ENCODE results near the gene PHACTR1.
"Not testable (repeated sequence)": the region's sequence is repeated elsewhere in the genome, so short reads cannot be mapped to it uniquely, and the experiment has no call there.

The PHACTR1 gene

DNA sequence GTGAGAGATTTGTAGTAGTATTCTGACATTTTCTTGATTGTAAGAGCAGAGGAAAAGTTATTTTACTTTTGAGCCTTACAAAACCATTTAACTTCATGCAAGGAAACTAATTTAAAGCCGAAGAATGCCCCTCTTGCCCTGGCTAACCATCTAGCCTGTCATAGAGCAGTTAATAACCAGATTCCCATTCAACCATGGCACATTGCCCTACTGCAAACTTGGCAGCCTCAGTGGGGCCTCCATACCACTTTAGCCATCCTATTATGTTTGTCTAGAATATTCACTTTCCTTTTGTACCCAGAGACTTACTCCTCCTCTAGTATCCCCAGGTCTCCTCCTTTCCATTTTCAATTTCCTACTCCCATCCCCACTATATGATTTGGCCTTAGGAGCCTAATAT lies 380.9 kb downstream of the PHACTR1 start:
- DNase-seq (ENCODE audit: low read depth in 1 of 2, low spot score in 1 of 2): no peak

DNA sequence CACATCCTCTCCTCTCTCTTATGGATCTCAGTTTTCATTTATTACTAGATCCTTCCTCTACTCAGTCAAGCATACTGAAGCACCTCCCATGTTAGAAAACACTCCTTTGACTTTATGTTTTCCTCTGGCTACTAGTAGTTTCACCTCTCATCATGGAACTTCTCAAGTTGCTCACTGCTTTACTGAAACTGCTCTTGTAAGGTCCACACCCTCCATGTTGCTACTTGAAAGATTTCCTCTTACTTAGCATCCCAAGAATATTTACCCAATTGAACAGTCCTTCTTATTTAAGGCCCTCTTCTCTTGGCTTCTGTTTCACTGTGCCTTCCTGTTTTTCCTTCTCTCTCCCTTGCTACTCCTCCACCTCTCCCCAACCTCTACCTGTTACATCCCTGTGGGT lies 381.4 kb downstream of the PHACTR1 start:
- no peak for DNase-seq (ENCODE audit: low read depth in 1 of 2, low spot score in 1 of 2)

DNA sequence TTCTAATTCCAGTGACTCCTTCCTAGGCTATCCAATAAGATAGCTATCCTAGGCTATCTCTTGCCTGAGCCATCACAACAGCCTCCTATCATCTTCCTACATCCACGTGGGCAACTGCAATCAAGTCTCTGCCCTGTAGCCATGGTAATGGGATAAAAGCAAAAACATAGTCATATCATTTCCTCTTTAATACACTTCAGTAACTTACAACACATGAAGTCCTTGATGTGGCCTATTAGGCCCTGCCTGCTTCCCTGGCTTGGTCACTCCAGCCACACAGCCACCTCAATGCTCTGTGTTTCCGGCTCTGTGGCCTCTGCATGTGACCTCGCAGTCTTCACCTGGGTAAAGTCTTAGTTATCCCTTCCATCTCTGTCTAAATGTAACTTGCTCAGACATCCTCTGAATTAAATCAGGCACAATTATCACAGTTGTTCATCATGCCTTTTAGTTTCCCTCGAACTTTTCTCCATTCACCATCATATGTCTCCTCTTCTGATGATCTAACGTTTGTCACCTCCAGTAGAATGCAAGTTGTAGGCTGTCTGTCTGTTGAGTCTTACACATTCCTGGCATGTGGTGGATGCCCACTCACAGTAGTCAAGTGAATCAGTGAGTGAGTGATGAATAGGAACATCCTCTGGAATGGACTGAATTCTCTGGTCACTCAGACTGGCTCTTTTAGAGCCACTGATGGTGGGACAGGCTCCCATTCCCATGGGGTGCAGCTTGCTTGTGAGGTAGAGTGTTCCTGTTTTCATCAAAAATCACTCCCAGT lies 382.4 kb downstream of the PHACTR1 start:
- no peak for DNase-seq (ENCODE audit: low read depth in 1 of 2, low spot score in 1 of 2)

DNA sequence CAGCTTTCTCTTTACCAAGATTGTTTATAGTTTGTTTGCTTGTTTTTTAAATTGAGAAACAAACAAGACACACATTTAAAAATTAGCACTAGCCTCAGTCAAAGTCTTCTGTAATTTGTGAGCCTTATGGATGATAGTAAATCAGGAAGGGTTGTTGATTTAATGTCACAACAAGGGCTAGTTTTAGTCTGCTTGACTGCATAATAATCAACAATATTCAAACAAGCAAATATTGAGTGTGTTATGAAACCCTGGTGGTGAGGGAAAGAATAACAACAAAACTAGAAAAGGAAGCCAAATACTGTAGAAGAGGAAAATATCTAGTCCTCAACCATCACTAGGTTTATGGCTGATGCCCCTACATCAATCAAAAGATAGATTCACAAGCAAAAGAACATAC lies 383.2 kb downstream of the PHACTR1 start:
- DNase-seq (ENCODE audit: low read depth in 1 of 2, low spot score in 1 of 2): no peak

DNA sequence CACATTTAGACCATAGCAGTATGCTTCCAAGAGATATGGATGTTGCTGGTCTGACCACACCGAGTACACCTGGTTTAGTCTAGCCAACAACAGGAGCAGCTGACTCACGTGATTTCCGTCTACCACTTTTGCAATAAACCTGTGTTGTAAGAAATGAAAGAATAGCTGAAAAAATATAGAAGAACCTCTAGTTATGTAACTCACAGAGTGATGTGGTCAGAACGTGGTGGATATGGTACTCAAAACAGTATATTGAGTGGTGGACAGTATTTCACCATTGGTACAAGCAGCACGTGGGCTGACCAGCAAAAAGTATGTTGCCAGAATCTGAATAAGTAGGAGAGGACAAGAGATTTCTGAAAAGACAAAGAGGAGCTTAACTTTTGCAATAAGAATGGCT lies 384.8 kb downstream of the PHACTR1 start:
- DNase-seq (ENCODE audit: low read depth in 1 of 2, low spot score in 1 of 2): no peak

DNA sequence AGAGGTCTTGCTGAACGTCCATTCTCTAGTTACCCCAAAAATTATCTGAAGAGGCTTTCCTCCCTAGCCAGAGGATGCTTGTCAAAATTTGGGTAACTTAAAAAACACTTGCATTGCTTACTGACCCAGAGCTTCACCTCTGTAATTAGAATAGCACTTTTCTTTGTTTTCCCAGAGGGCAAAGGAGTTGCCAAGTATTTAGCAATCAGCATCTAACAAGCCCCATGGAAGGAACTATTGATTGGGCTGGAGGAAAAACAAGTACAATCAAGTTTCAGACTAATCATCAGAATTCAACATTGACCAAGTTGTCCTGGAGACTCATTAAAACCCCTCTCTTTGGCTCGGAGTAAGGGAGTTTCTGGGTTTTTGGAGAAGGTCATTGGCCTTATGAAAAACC lies 385.4 kb downstream of the PHACTR1 start:
- no peak for DNase-seq (ENCODE audit: low read depth in 1 of 2, low spot score in 1 of 2)

DNA sequence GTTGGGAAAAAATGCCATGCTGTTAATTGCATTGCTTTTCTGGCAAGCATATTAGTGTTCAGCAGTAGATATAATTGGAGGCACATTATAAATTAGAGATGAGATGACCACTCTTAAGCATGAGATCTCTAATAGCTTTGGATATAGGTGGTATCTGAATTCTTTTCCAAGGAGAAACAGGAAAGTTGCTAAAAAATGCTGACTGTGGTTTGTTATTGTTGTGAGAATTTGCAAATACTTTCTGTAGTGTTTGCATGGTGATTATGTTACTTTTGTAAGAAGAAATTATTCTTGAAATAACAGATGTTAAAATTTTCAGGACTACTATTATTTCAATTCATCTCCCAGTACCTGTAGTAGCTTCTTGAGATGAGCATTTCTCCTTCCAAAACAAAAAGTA lies 386.6 kb downstream of the PHACTR1 start:
- DNase-seq (ENCODE audit: low read depth in 1 of 2, low spot score in 1 of 2): no peak

DNA sequence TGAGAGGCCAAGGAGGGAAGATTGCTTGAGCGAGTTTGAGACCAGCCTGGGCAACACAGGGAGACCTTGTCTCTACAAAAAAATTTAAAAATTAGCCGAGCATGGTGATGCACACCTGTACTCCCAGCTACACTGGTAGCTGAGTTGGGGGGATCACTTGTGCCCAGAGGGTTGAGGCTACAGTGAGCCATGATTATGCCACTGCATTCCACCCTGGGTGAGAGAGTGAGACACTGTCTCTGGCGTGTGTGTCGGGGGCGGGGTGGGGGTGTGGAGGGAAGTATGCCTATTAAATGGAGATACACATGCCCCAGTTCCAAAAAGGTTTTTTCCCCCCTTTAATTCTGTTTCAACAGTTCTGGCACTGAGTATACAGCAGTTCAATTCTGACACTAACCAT lies 388.6 kb downstream of the PHACTR1 start:
- DNase-seq (ENCODE audit: low read depth in 1 of 2, low spot score in 1 of 2): no peak

DNA sequence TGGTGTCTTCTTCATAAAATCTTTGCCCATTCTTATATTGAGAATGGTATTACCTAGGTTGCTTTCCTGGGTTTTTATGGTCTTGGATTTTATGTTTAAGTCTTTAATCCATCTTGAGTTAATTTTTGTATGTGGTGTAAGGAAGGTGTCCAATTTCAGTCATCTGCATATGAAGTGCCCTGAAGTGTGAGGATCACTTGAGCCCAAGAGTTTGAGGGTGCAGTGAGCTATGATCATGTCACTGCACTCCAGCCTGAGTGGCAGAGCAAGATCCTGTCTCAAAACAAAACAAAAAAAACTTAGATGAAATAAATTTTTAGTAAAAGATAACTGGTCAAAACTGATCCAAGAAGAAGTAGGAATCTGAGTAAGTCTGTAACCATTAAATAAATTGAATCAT lies 396.4 kb downstream of the PHACTR1 start:
- DNase-seq (ENCODE audit: low read depth in 1 of 2, low spot score in 1 of 2): no peak

DNA sequence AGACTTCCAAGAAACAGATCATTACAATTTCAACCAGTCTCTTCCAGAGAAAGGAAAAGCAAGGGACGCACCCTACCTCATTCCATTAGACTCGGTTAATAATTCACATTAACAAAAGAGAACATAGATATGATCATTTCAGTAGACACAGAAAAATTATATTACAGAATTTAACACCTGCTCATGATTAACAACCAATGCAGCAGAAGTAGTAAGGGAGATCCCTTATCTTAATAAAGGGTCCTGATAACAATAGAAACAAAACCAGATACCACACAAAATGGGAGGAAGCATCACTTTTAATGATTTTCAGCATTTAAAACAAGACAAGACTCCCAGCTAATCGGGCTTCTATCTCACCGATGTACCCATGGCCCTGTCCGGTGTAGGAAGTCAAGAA lies 396.8 kb downstream of the PHACTR1 start:
- no peak for DNase-seq (ENCODE audit: low read depth in 1 of 2, low spot score in 1 of 2)

DNA sequence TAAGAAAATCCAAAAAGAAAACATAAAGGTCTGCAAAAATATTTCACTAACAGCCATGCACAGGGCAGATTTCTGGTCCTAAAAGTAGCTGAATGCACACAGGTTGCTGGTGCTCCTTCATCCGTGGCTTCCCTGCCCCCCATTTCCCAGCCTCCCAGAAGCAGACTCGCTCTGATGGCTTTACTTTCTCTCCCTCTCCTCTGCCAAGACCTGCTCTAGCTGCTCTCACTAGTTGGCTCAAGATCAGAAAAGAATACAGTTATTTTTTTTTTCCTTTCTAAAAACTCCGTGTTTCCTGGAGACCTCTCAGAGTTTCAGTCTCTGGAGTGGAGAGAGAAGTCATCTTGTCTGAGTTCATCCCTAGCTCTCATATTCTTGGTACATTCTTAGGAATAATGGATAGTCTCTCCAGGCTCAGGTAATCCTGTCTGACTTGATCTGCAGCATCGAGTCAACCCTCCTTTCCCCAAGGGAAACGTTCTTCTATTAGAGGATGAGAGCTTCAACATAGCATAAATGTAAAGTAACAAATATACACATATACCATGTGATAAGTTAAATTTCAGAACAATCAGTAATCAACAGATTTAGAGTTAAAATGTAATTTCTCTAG lies 397.5 kb downstream of the PHACTR1 start:
- DNase-seq (ENCODE audit: low read depth in 1 of 2, low spot score in 1 of 2): no peak

DNA sequence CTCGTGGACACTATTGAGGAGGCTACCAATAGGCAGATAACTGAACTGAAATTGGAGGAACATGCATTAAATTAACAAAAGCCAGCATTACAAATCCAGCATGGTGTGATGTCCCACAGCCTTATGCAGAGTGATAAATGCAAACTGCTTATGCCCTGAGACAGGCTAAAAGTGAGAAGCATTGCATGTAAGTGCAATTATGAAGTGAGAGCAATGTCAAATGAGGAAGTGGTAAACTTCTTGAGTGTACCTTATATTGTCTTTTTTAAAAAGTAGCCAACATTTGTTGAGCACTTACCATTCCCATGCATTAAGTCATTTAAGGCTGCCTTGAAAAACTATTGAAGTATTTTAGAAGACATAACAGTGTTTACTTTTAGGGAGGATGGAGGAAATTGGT lies 399.6 kb downstream of the PHACTR1 start:
- DNase-seq (ENCODE audit: low read depth in 1 of 2, low spot score in 1 of 2): no peak

DNA sequence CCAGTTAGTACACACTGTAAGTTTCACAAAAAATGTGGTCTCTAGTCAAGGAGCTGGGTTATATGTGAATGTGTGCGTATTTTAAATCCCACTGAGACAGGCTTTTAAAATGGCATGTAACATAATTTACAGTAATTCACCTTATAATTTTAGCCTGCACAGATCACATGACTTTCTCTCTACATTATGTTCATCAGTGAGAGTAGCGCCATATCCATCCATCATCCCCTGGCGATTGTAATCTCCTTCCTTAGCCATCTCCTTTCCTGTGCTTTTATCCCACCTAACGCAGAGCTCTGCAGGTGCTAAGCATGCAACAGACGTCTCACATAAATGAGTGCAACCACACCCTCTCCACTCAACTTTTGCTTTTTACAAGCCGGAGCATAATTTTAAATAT lies 401.0 kb downstream of the PHACTR1 start:
- DNase-seq (ENCODE audit: low read depth in 1 of 2, low spot score in 1 of 2): no peak

DNA sequence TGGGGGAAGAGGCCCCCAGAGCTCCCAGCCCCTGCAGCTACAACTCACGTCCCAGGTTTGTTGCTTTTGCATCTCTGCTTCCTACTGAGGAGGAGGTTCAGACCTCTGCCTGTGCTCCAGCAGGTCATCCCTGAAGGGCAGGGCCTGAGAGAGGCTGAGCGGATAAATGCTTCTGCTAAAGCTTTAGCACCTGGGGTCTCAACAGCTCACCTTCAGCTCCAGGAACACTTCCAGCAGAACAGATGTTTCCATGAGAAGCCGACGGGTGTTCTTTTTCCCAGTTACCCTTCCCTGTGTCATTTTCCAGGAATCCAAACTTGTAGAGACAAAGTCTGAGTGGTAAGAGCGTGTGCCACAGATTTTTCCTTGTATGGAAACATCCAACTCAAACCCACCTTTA lies 403.0 kb downstream of the PHACTR1 start:
- DNase-seq (ENCODE audit: low read depth in 1 of 2, low spot score in 1 of 2): no peak

DNA sequence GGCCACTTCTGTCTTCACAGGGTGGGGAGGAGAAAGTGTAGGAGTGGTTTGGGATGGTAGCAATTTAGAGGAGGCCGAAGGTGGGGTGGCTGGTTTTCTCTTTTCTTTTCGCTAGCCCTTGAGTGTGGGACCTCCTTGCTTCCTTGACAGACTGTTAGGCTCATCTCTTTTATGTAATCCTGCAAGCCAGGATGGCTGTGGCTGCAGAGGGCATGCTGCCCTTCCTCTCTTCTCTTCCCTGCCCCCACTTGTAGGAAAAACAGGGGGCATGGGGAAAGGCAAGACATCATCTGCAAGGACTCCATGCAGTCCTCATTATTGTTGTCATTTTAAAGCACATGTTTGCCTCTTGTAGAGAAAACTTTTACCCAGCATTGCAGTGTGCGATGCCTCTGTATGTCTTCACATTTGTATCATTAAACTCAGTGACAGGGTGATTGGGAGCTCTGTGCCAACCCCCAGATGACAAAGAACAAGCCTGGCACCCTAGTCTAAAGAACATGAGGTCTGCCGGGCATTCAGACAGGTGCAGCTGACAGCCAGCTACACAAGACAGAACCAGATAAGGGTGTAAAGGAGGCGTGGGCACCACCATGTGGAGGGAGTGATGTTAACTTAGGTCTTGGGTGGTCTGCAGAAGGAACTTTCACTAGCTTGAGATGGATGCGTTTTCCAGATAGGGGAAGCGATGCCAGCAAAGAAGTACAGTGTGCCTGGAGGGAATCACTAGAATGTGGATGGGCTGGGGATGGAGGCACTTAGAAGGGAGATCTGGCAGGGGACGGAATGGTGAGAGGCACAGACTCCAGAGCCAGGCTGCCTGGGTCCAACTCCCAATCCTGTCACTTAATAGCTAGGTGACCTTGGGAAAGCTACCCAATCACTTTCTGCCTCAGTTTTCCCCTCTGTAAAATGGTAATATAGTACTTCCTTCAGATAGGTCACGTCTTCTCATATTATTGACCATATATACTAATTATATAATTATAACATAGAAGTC lies 404.2 kb downstream of the PHACTR1 start:
- DNase-seq (ENCODE audit: low read depth in 1 of 2, low spot score in 1 of 2): no peak

DNA sequence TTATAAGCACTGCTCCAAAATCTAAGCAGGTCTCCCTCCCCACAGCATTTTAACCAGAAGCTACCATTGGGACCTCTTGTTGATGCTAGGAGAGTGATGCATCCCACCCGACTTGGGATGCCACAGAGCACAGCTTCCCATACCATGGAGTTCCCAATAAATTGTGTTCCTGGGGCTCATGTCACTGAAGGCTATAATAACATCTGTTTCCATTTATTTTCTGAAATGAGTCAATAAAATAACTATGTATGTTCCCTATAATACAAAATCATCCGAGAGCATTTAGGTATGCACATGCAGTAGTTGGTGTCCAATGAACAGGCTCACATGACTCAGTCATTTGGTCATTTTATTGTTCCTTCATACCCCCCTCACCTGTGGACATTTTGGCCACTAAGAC lies 407.6 kb downstream of the PHACTR1 start:
- no peak for DNase-seq (ENCODE audit: low read depth in 1 of 2, low spot score in 1 of 2)

DNA sequence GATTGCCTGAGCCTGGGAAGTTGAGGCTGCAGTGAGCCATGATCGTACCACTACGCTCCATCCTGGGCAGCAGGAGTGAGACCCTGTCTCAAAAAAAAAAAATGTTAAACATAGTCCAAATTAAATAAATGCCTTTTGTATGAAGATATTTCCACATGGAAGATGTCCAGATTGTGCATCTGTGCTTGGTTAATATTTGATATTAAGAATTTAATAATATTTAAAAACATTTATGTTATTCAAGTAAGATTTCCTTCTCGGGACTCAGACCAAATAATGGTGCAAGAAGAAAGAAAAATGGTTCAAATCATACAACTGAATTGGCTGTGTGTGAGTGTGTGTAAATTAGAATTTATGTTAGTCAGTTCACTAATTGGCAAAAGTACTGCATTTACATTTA lies 409.3 kb downstream of the PHACTR1 start:
- no peak for DNase-seq (ENCODE audit: low read depth in 1 of 2, low spot score in 1 of 2)

DNA sequence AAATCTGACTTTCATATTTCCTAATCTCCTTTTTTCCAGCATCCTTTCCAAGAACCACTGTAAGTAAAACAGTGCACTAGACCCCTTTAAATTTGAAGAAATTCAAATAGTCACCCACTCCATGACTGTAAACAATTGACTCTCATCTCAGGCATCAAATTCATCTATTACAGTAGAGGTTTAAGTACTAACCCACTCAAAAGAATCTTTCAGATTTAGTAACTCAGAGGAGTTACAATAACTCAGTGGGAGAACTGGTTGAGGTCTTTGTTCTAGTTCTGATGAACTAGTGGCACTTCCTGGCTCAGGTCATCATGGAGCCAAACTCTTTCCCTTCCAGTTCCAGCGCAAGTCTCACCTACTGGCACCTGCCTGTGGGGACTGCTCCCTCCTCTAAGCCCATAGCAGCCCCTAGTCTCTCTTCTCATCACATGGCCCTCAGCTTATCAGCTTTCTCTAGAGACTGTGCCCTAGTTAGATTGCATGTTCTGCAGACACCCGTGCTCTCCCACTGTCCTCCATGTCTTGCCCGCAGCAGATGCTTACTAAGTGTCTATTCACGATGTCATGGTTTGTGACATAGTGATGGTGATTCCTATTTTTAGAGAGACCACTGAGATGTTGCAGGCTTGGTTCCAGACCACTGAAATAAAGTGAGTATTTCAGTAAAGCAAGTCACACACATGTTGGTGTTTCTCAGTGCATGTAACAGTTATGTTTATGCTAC lies 415.5 kb downstream of the PHACTR1 start:
- DNase-seq (ENCODE audit: low read depth in 1 of 2, low spot score in 1 of 2): no peak

DNA sequence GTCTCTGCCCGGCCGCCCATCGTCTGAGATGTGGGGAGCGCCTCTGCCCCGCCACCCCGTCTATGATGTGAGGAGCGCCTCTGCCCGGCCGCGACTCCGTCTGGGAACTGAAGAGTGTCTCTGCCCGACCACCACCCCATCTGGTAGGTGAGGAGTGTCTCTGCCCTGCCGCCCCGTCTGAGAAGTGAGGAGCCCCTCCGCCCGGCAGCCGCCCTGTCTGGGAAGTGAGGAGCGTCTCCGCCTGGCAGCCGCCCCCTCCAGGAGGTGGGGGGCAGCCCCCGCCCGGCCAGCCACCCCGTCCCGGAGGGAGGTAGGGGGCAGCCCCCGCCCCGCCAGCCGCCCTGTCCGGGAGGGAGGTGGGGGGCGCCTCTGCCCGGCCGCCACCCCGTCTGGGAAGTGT lies 417.3 kb downstream of the PHACTR1 start:
- DNase-seq (ENCODE audit: low read depth in 1 of 2, low spot score in 1 of 2): not testable (repeated sequence)

DNA sequence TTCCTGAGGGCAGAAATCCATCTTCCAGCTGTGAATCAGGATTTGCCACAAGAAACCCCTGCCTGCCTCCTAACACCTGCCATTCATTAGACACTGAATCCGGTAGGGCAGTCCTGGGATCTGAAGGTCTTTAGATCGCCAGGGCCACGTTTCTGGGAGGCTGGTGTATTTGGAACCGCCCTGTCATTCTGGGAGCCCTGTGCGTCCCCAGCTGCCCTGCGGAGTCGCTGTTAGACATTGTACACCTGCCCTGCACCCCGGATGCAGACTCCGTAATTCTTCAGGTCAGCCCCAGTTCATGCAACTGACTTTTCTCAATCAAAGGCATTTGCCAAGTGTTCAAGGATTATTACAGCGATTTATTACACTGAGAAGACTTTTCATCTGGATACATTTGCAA lies 418.6 kb downstream of the PHACTR1 start:
- no peak for DNase-seq (ENCODE audit: low read depth in 1 of 2, low spot score in 1 of 2)

DNA sequence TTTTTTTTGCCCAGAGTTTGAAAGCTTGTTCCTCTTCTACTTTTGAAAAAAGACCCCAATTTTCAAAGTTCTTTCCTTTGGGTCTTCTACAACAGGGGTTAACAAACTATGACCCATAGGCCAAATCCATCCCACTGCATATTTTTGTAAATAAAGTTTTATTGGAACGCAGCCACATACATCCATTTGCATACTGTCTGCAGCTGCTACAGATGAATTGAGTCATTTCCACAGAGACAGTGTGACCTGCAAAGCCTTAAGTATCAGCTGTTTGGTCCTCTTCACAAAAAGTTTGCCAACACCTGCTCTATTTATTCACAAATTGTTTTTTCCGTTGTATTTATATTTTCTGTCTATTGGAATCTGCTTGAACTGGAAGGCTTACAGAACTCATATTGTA lies 422.6 kb downstream of the PHACTR1 start:
- no peak for DNase-seq (ENCODE audit: low read depth in 1 of 2, low spot score in 1 of 2)

All from activated CD4-positive, alpha-beta T cell treated with anti-CD3 and anti-CD28 coated beads, Interleukin-2, amount 50 U/mL, for 24 hours (primary cell).